OCI-LY7 (cell line): ENCODE results near the gene MBOAT2. TPM values are rescaled to one million over a fixed set of nuclear protein-coding genes. Genes with fewer than 3 reads are reported as not detected.
"Not testable (repeated sequence)": the region's sequence is repeated elsewhere in the genome, so short reads cannot be mapped to it uniquely, and the experiment has no call there.

Experiments used
- BruUV-seq: library from RNA; stranded (reverse); fragments of 400-500 nt; replicated peaks from 2 replicates; lab custom pipeline; 2021; lab: Mats Ljungman, UMichigan
- CTCF ChIA-PET: fragments of 300-600 bp; sonication (Branson Sonifier 250); formaldehyde crosslinking; loops from one replicate; lab custom pipeline; 2022; ENCODE audit warnings: antibody characterized with exemption; ENCODE audit not compliant: unreplicated experiment; lab: Charles Lee
- POLR2A ChIA-PET: fragments of 300-600 bp; sonication (Branson Sonifier 250); formaldehyde crosslinking; loops from one replicate; lab custom pipeline; 2022; ENCODE audit warnings: antibody characterized with exemption; lab: Charles Lee
- DNase-seq: peaks from one replicate; pipeline ENCODE4 v3.0.0-alpha.2; 2015; ENCODE audit warnings: low spot score
- H2AFZ ChIP-seq: fragments of 200-600 bp; sonication (generic), shearing (Covaris generic); 2 replicates; pipeline ENCODE4 v1.6.1; 2014; ENCODE audit warnings: mild to moderate bottlenecking, antibody characterized with exemption, low read length, moderate library complexity
- H3K27ac ChIP-seq: fragments of 200-600 bp; sonication (generic); 2 replicates; pipeline ENCODE4 v1.5.1; 2014; ENCODE audit warnings: mixed run types, low read depth, mild to moderate bottlenecking, moderate library complexity, low read length, inconsistent platforms; ENCODE audit not compliant: poor library complexity, severe bottlenecking
- H3K36me3 ChIP-seq: fragments of 200-600 bp; sonication (generic); 2 replicates; pipeline ENCODE4 v1.6.1; 2014; ENCODE audit warnings: mild to moderate bottlenecking, antibody characterized with exemption, low read length, moderate library complexity, mixed read lengths; ENCODE audit not compliant: insufficient read depth
- H3K4me1 ChIP-seq: fragments of 200-600 bp; sonication (generic); 2 replicates; pipeline ENCODE4 v1.5.1; 2014; ENCODE audit warnings: mild to moderate bottlenecking, low read length; ENCODE audit not compliant: insufficient read depth, poor library complexity, severe bottlenecking
- H3K4me2 ChIP-seq: fragments of 200-600 bp; sonication (generic); 2 replicates; pipeline ENCODE4 v1.6.1; 2014; ENCODE audit warnings: mild to moderate bottlenecking, low read length
- H3K4me3 ChIP-seq: fragments of 200-600 bp; sonication (generic); 2 replicates; pipeline ENCODE4 v1.5.1; 2014; ENCODE audit warnings: mild to moderate bottlenecking, low read depth, low read length; ENCODE audit not compliant: poor library complexity, severe bottlenecking
- H3K79me2 ChIP-seq: fragments of 200-600 bp; sonication (generic); 2 replicates; pipeline ENCODE4 v1.6.1; 2016; ENCODE audit warnings: low read depth, mild to moderate bottlenecking, low read length, moderate library complexity, mixed read lengths; ENCODE audit not compliant: insufficient read depth
- H3K9me2 ChIP-seq: fragments of 200-600 bp; sonication (generic); 2 replicates; pipeline ENCODE4 v1.6.1; 2016; ENCODE audit warnings: mild to moderate bottlenecking, low read length, mixed read lengths; ENCODE audit not compliant: insufficient read depth
- H3K9me3 ChIP-seq: fragments of 200-600 bp; sonication (generic); 2 replicates; pipeline ENCODE4 v1.6.1; 2014; ENCODE audit warnings: mild to moderate bottlenecking, mixed run types, low read length, mixed read lengths
- H4K20me1 ChIP-seq: fragments of 200-600 bp; sonication (generic); 2 replicates; pipeline ENCODE4 v1.6.1; 2014; ENCODE audit warnings: mild to moderate bottlenecking, antibody characterized with exemption, low read length, moderate library complexity, mixed read lengths; ENCODE audit not compliant: insufficient read depth
- EZH2phosphoT487 ChIP-seq: fragments of 200-600 bp; sonication (generic); IDR thresholded peaks from 2 replicates; pipeline ENCODE4 v1.6.1; 2018; ENCODE audit warnings: low read depth, borderline replicate concordance, mild to moderate bottlenecking, mixed run types, antibody characterized with exemption, low read length, moderate library complexity, mixed read lengths
- intact Hi-C: fragments of 100-400 bp; cut with micrococcal nuclease; formaldehyde crosslinking; loops from one replicate; pipeline ENCODE4 v1.10.0; 2022; ENCODE audit not compliant: unreplicated experiment
- total RNA-seq, 2 experiments: library from RNA; depleted of rRNA in 1 of 2; stranded (reverse); fragments of >200 nt in 1 of 2; shearing (Covaris generic) in 1 of 2; gene quantifications; 2 replicates each; pipeline ENCODE4 v1.2.3, GENCODE V29; 2014 to 2022
- TF ChIP-seq, protein P1 (sequence below): fragments of 200-600 bp; sonication (generic); conservative IDR thresholded peaks from 2 replicates; pipeline ENCODE4 v1.5.1; 2014; ENCODE audit warnings: mild to moderate bottlenecking, antibody characterized with exemption, low read length, moderate library complexity, mixed read lengths

MBOAT2 gene
- total RNA-seq, 2 experiments from 2014 or later = 0.28 to 0.93 TPM

DNA sequence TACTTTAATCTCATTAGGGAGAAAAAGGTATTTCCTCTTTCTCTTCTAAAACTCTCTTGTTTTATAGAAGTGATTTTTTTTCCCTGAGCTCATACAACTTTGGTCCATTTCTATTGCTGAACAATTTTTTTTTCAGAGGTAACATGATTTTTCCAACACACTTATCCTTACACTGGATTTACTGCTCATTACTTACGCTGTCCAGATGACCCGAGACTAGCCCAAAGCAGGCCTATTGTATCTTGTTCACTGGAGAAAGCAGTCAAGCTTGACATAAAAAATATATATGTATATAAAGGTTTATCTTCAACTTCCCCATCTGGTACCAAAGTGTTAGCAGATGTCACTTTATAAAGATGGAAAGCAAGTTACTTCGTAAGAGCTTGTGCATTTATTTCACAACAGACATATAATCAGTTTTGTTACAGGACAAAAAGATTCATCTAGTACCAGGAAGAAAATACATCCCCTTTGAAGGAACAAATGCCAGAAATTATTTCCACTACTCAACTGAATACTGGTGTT is 95.7 kb downstream of the MBOAT2 start:
- Histone ChIP-seq H2AFZ (no peak overlapping the region), H3K4me2 (no peak overlapping the region), H3K27ac (no peak overlapping the region), H3K4me3 (no peak overlapping the region), H4K20me1 (no peaks in the 10 kb centered on the region), H3K9me3 (no peaks in the 10 kb centered on the region), H3K79me2 (no peaks in the 10 kb centered on the region), H3K4me1 (no peaks in the 10 kb centered on the region), H3K9me2 (no peaks in the 10 kb centered on the region), H3K36me3 (no peaks in the 10 kb centered on the region)
- intact Hi-C loops = no loop called here
- BruUV-seq = no TSS peak
- CTCF ChIA-PET = interaction anchor here (0.6 kb wide), 1 partner anchor 909 kb away, joined by 3 read pairs; no protein-coding TSS in a partner anchor
- POLR2A ChIA-PET = no interaction called here
- no peak for TF ChIP-seq EZH2phosphoT487
- TF ChIP-seq, protein P1, sequence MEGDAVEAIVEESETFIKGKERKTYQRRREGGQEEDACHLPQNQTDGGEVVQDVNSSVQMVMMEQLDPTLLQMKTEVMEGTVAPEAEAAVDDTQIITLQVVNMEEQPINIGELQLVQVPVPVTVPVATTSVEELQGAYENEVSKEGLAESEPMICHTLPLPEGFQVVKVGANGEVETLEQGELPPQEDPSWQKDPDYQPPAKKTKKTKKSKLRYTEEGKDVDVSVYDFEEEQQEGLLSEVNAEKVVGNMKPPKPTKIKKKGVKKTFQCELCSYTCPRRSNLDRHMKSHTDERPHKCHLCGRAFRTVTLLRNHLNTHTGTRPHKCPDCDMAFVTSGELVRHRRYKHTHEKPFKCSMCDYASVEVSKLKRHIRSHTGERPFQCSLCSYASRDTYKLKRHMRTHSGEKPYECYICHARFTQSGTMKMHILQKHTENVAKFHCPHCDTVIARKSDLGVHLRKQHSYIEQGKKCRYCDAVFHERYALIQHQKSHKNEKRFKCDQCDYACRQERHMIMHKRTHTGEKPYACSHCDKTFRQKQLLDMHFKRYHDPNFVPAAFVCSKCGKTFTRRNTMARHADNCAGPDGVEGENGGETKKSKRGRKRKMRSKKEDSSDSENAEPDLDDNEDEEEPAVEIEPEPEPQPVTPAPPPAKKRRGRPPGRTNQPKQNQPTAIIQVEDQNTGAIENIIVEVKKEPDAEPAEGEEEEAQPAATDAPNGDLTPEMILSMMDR = no peak
- DNase-seq = no peak

DNA sequence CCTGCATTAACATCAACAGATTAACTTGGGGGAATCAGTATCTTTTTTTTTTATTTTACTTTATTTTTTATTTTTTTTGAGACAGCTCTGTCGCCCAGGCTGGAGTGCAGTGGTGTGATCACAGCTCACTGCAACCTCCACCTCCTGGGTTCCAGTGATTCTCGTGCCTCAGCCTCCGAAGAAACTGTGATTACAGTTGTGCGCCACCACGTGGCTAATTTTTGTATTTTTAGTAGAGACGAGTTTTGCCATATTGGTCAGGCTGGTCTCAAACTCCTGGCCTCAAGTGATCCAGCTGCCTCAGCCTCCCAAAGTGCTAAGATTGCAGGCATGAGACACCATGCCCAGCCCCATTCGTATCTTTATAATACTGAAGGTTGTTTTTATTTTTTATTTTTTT is 99.6 kb downstream of the MBOAT2 start:
- CTCF ChIA-PET, H3K36me3 ChIP-seq: not testable (repeated sequence)
- DNase-seq = peak; percentile 25

DNA sequence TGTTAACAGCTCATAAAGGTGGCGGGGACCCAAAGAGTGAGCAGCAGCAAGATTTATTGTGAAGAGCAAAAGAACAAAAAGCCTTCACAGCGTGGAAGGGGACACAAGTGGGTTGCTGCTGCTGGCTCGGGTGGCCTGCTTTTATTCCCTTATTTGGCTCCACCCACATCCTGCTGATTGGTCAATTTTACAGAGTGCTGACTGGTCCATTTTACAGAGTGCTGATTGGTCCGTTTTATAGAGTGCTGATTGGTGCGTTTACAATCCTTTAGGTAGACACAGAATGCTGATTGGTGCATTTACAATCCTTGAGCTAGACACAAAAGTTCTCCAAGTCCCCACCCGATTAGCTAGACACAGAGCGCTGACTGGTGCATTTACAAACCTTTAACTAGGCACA is 100.7 kb downstream of the MBOAT2 start:
- BruUV-seq, CTCF ChIA-PET, intact Hi-C loops: not testable (repeated sequence)

More for the DNA sequence above, 99.6 kb downstream of the MBOAT2 start:
- not testable (repeated sequence) for H4K20me1 ChIP-seq, BruUV-seq, H3K4me3 ChIP-seq, H3K4me2 ChIP-seq, H3K4me1 ChIP-seq, H3K9me3 ChIP-seq, H3K79me2 ChIP-seq, H3K27ac ChIP-seq, H2AFZ ChIP-seq, H3K9me2 ChIP-seq
- POLR2A ChIA-PET = interaction anchor here (0.5 kb wide), 1 partner anchor 15 kb away, joined by 3 read pairs; no protein-coding TSS in a partner anchor
- intact Hi-C loops = loop anchor here (1.0 kb wide), 1 partner anchor 31 kb away; no protein-coding TSS in a partner anchor
- TF ChIP-seq, protein P1 = peak; percentile 69

DNA sequence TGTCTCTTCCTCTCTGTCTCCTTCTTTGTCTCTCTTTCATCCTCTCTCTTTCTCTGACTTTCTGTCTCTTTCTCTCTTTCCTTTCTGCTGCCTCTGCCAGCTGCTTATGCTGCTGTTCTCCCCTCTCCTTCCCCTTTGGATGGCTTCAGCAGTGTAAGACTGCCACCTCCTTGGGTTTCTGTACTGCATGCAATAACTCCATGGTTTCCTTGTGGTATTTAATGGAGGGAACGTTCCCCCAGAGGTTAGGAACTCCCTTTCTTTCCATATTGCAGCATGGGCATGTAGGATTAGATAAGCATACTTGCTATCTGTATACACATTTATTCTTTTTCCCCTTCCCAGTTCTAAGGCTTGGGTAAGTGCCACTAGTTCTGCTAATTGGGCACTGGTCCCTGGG is 106.3 kb downstream of the MBOAT2 start:
- BruUV-seq, CTCF ChIA-PET, H3K4me1 ChIP-seq, H3K79me2 ChIP-seq, H3K36me3 ChIP-seq, H3K4me3 ChIP-seq, H4K20me1 ChIP-seq, H3K27ac ChIP-seq, H3K4me2 ChIP-seq, POLR2A ChIA-PET, H3K9me3 ChIP-seq, H3K9me2 ChIP-seq, H2AFZ ChIP-seq, intact Hi-C loops, DNase-seq: not testable (repeated sequence)

More for the DNA sequence above, 100.7 kb downstream of the MBOAT2 start:
- H3K79me2 ChIP-seq, H4K20me1 ChIP-seq, H3K9me2 ChIP-seq, H3K36me3 ChIP-seq, H3K9me3 ChIP-seq, H3K4me2 ChIP-seq, H3K27ac ChIP-seq, DNase-seq, H3K4me1 ChIP-seq, H3K4me3 ChIP-seq, H2AFZ ChIP-seq: not testable (repeated sequence)
- POLR2A ChIA-PET = interaction anchor here (0.6 to 1.4 kb wide), 4 partner anchors 14 to 870 kb away, joined by 3 to 4 read pairs (median 3); no protein-coding TSS in a partner anchor

DNA sequence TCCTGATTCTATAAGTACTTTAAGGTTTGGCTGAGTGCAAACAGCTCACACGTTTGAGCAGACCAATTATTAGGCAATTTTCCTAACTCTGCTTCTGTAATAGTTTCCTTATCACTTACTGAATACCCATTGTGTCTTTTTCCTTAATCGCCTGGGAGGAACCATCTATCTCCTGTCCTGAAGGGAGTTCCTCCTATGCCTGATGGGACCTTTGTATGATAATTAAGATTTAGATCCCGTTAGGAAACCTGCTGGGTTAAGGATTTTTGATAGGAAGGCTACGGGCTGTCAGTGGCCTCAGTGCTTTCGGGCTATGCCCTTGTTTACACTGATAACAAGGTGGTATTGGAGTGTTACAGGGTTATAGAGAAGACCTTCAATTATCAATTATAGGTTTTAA is 106.8 kb downstream of the MBOAT2 start:
- intact Hi-C loops, H3K27ac ChIP-seq, H3K36me3 ChIP-seq, H3K4me1 ChIP-seq, H2AFZ ChIP-seq, BruUV-seq, H3K4me3 ChIP-seq, H3K9me2 ChIP-seq, H3K9me3 ChIP-seq, CTCF ChIA-PET, H3K79me2 ChIP-seq, H4K20me1 ChIP-seq, POLR2A ChIA-PET, DNase-seq, H3K4me2 ChIP-seq: not testable (repeated sequence)
